ENCODE data around the gene ROBO1. TPM values are rescaled to one million over a fixed set of nuclear protein-coding genes. Genes with fewer than 3 reads are reported as not detected.

Gene ROBO1
- total RNA-seq, 1 donor from 2014 or later = 71.7 TPM

- H3K4me1 ChIP-seq (ENCODE audit: insufficient read depth, low read length) = no peaks in the 10 kb centered on the region
- no peaks in the 10 kb centered on the region for H3K9me3 ChIP-seq (ENCODE audit: insufficient read depth, low read depth, low read length)
- no peak overlapping the region for H2AFZ ChIP-seq (ENCODE audit: low read depth, low read length)
- H3K36me3 Mint-ChIP-seq (ENCODE audit: low read depth, unreplicated experiment) = no peaks in the 10 kb centered on the region
- H3K36me3 ChIP-seq (ENCODE audit: insufficient read depth, low read length) = no peaks in the 10 kb centered on the region
- H3K27me3 ChIP-seq (ENCODE audit: insufficient read depth, low read length) = no peaks in the 10 kb centered on the region
- no peaks in the 10 kb centered on the region for H3K79me2 ChIP-seq (ENCODE audit: insufficient read depth, low read length)
- H3K4me3 Mint-ChIP-seq (ENCODE audit: unreplicated experiment) = no peak overlapping the region
- H3K27ac ChIP-seq (ENCODE audit: low read depth, low read length) = no peak overlapping the region
- no peak overlapping the region for H3K27ac Mint-ChIP-seq (ENCODE audit: unreplicated experiment)
- no peak overlapping the region for H3K4me2 ChIP-seq (ENCODE audit: low read length)
- FAIRE-seq (no peak), DNase-seq (ENCODE audit: low read depth) (no peak)
- no peak overlapping the region for H3K4me3 ChIP-seq (ENCODE audit: insufficient read depth, low read depth, low read length)
- no peaks in the 10 kb centered on the region for H3K27me3 Mint-ChIP-seq (ENCODE audit: low read depth, unreplicated experiment)
- no peak for TF ChIP-seq CTCF (IDR thresholded peaks at IDR 0.05; ENCODE audit: insufficient read depth, low read depth, low read length)
- H3K9ac ChIP-seq (ENCODE audit: low read length) = no peak overlapping the region
- H3K4me1 Mint-ChIP-seq (ENCODE audit: low read depth, unreplicated experiment) = no peaks in the 10 kb centered on the region
- H4K20me1 ChIP-seq (ENCODE audit: insufficient read depth, low read length) = no peaks in the 10 kb centered on the region
- no peaks in the 10 kb centered on the region for H3K9me3 Mint-ChIP-seq (ENCODE audit: unreplicated experiment)
Measured at GRCh38 chr3:79531566-79532295, 236.1 kb downstream of the ROBO1 start.

- Histone ChIP-seq H3K4me2 (ENCODE audit: low read length) (peak overlapping the region; percentile 71), H3K36me3 (ENCODE audit: insufficient read depth, low read length) (no peaks in the 10 kb centered on the region), H3K27ac (ENCODE audit: low read depth, low read length) (no peak overlapping the region), H3K27me3 (ENCODE audit: insufficient read depth, low read length) (peaks cover 2% of the 10 kb centered on the region), H3K4me3 (ENCODE audit: insufficient read depth, low read depth, low read length) (no peak overlapping the region), H3K79me2 (ENCODE audit: insufficient read depth, low read length) (no peaks in the 10 kb centered on the region), H2AFZ (ENCODE audit: low read depth, low read length) (peak overlapping the region; percentile 32), H3K9ac (ENCODE audit: low read length) (no peak overlapping the region), H3K9me3 (ENCODE audit: insufficient read depth, low read depth, low read length) (no peaks in the 10 kb centered on the region), H3K4me1 (ENCODE audit: insufficient read depth, low read length) (no peaks in the 10 kb centered on the region), H4K20me1 (ENCODE audit: insufficient read depth, low read length) (no peaks in the 10 kb centered on the region)
- Mint-ChIP-seq H3K27me3 (ENCODE audit: low read depth, unreplicated experiment) (no peaks in the 10 kb centered on the region), H3K9me3 (ENCODE audit: unreplicated experiment) (no peaks in the 10 kb centered on the region), H3K27ac (ENCODE audit: unreplicated experiment) (no peak overlapping the region), H3K36me3 (ENCODE audit: low read depth, unreplicated experiment) (no peaks in the 10 kb centered on the region), H3K4me3 (ENCODE audit: unreplicated experiment) (no peak overlapping the region), H3K4me1 (ENCODE audit: low read depth, unreplicated experiment) (peaks cover 11% of the 10 kb centered on the region)
- DNase-seq (ENCODE audit: low read depth) (peak; percentile 14), FAIRE-seq (peak; percentile 37)
- no peak for TF ChIP-seq EZH2 (IDR thresholded peaks at IDR 0.05; ENCODE audit: insufficient read depth, low read length)
- peak; percentile 62 for TF ChIP-seq CTCF (IDR thresholded peaks at IDR 0.05; ENCODE audit: insufficient read depth, low read depth, low read length)
Measured at GRCh38 chr3:79521221-79521848, 246.5 kb downstream of the ROBO1 start.
